T-helper 2 cell treated with Interferon-gamma antibody and Interleukin-4, amounts not matched to agents 100 ng/mL and 5 ng/mL, for 36 hours (primary cell): ENCODE results near the gene STARD8. TPM values are rescaled to one million over a fixed set of nuclear protein-coding genes. Genes with fewer than 3 reads are reported as not detected.
"Not testable (repeated sequence)": the region's sequence is repeated elsewhere in the genome, so short reads cannot be mapped to it uniquely, and the experiment has no call there.

Experiments
- intact Hi-C: fragments of 100-400 bp; cut with micrococcal nuclease; formaldehyde crosslinking; loops from one replicate; pipeline ENCODE4 v1.15.1; 2023
- total RNA-seq: library from RNA; stranded (reverse); gene quantifications from 2 replicates; pipeline ENCODE4 v1.2.3, GENCODE V29; 2022

STARD8 gene
- total RNA-seq, 1 donor from 2014 or later: 2.3 TPM

GRCh38 chrX:68717663-68718442 lies 70.4 kb downstream of the STARD8 start:
- intact Hi-C loops: no loop called here

- intact Hi-C loops: no loop called here
Observed at GRCh38 chrX:68718443-68718820, 71.0 kb downstream of the STARD8 start.

- intact Hi-C loops: no loop called here
Observed at GRCh38 chrX:68719181-68719903, 71.9 kb downstream of the STARD8 start.

- intact Hi-C loops: no loop called here
Observed at GRCh38 chrX:68719904-68720614, 72.6 kb downstream of the STARD8 start.

GRCh38 chrX:68720851-68721250 lies 73.4 kb downstream of the STARD8 start:
- intact Hi-C loops: no loop called here

- intact Hi-C loops: no loop called here
Observed at GRCh38 chrX:68721546-68721945, 74.1 kb downstream of the STARD8 start.

- intact Hi-C loops: no loop called here
Observed at GRCh38 chrX:68721991-68722860, 74.8 kb downstream of the STARD8 start.

GRCh38 chrX:68723491-68724155 lies 76.2 kb downstream of the STARD8 start:
- intact Hi-C loops: no loop called here

GRCh38 chrX:68724531-68725020 lies 77.1 kb downstream of the STARD8 start:
- intact Hi-C loops: no loop called here

- intact Hi-C loops: no loop called here
Observed at GRCh38 chrX:68725756-68726365, 78.4 kb downstream of the STARD8 start.

- intact Hi-C loops: no loop called here
Observed at GRCh38 chrX:68726366-68726765, 78.9 kb downstream of the STARD8 start.

GRCh38 chrX:68727696-68728095 lies 80.2 kb downstream of the STARD8 start:
- intact Hi-C loops: no loop called here

- intact Hi-C loops: no loop called here
Observed at GRCh38 chrX:68728186-68728585, 80.7 kb downstream of the STARD8 start.

GRCh38 chrX:68731254-68731653 lies 83.8 kb downstream of the STARD8 start:
- intact Hi-C loops: loop anchor here (5.0 kb wide), 2 partner anchors 76 to 96 kb away; partner anchors contain the start of gene EFNB1

- intact Hi-C loops: loop anchor here (5.0 kb wide), 2 partner anchors 74 to 94 kb away; partner anchors contain the start of gene EFNB1
Observed at GRCh38 chrX:68732906-68733493, 85.5 kb downstream of the STARD8 start.

- intact Hi-C loops: no loop called here
Observed at GRCh38 chrX:68735266-68735665, 87.8 kb downstream of the STARD8 start.

- intact Hi-C loops: not testable (repeated sequence)
Observed at GRCh38 chrX:68741864-68742263, 94.4 kb downstream of the STARD8 start.

GRCh38 chrX:68743754-68744153 lies 96.3 kb downstream of the STARD8 start:
- intact Hi-C loops: no loop called here

- intact Hi-C loops: no loop called here
Observed at GRCh38 chrX:68746988-68747387, 99.5 kb downstream of the STARD8 start.
